Fibroblast of skin of abdomen (primary cell): Measurements from ENCODE around the gene RAB31.

Experiments
- DNase-seq: peaks from one replicate; pipeline ENCODE4 v3.0.0-alpha.2; 2013

Gene RAB31

GRCh38 chr18:9738266-9738969 lies 30.3 kb downstream of the RAB31 start:
- no peak for DNase-seq

- no peak for DNase-seq
Measured at GRCh38 chr18:9739516-9739915, 31.4 kb downstream of the RAB31 start.

GRCh38 chr18:9740071-9740470 lies 32.0 kb downstream of the RAB31 start:
- no peak for DNase-seq

DNA sequence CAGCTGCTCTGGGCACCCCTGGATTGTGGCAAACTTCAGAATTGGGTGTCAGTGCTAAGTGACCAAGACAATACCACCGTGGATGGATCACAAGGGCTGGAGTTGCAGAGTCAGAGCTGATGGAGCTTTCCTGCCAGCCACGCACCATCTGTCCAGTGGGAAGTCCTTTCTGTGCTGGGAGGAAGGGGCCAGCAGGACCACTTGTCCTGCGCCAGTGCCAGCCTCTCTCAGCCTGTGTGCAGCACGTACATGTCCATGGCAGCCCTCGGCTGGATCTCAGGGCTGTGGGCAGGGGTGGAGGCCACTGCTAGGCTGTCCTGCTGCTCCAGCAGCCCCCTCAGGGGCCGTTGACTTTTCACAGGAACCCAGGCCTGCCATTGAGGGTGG lies 33.3 kb downstream of the RAB31 start:
- no peak for DNase-seq

- peak; percentile 55 for DNase-seq
Measured at GRCh38 chr18:9741793-9742523, 33.9 kb downstream of the RAB31 start.

- DNase-seq, result no peak
Measured at GRCh38 chr18:9742524-9743131, 34.5 kb downstream of the RAB31 start.

GRCh38 chr18:9743200-9744016 lies 35.3 kb downstream of the RAB31 start:
- peak; percentile 90 for DNase-seq

DNA sequence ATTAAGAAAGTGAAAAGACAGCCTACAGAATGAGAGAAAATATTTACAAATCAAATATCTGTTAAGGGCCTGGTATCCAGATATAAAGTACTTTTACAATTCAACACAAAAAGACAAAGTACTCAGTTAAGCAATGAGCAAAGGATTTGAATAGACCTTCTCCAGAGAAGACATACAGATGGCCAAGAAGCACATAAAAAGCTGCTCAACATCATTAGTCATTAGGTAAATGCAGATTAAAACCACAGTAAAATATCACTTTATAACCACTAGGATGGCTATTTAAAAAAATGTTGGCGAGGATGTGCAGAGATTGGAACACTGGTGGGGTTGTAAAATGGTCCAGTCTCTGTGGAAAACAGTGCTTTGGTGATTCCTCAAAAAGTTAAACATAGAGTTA lies 38.9 kb downstream of the RAB31 start:
- DNase-seq, result no peak

GRCh38 chr18:9749611-9750010 lies 41.5 kb downstream of the RAB31 start:
- DNase-seq, result no peak

DNA sequence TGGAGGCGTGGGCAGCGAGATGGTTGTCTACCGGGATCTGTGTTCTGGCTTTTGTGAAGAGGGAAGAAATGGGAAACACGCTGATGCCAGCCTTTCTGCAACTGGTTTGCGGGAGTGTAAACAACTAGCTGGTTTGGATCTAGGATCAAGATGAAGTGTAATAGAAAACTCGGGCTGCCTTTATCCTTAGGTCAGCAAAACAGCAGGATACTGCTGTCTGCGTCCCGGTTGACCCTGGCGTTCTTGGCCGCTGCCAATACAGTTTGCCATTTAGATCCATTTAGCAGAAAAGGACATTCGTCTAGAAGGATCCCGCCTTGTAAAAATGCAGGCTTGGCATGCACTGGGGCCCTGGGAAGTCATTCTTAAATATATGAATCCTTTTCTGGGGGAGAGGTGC lies 42.0 kb downstream of the RAB31 start:
- DNase-seq, result no peak

GRCh38 chr18:9750606-9751304 lies 42.7 kb downstream of the RAB31 start:
- DNase-seq, result no peak

GRCh38 chr18:9751371-9752031 lies 43.4 kb downstream of the RAB31 start:
- DNase-seq, result no peak

DNA sequence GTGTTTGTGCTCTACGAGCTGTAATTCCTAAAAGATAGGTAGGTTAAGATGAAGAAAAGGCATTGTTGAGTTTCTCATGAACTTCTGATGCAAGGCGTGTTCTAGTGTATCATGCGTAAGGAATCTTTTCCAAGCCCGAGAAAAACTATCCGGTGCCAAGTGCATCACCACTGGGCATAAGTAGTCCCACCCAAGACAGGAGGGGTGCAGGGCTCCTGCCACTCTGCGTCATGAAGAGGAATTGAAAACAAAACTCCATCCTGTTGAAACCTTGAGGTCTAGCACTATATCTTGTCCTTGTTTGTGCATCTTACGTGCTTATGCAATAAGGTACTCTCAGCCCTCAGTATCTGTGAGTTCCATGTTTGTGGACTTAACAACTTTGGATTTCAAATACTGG lies 45.7 kb downstream of the RAB31 start:
- DNase-seq, result no peak

DNA sequence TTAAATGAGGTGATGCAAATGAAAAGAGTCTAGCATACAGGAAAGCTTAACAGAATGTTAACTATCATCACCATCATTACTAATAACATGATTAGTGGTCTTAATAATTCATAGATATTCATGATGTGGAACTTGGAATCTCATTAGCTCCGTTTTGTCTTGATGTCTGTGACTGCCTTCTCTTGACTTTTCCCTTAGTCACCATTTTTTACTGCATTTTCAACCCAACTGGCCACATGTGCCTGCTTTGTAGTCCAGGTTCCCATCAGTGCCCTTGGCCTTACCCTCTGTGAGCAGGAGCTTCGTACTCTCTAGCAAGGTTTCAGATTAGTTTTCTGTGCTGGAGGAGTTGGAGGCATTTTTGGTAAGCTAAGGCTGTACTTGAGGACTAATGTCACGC lies 47.0 kb downstream of the RAB31 start:
- DNase-seq, result no peak

GRCh38 chr18:9755615-9756014 lies 47.5 kb downstream of the RAB31 start:
- DNase-seq, result no peak

GRCh38 chr18:9756271-9756932 lies 48.3 kb downstream of the RAB31 start:
- no peak for DNase-seq

- DNase-seq, result peak; percentile 60
Measured at GRCh38 chr18:9756933-9757470, 48.9 kb downstream of the RAB31 start.

- DNase-seq, result peak; percentile 90
Measured at GRCh38 chr18:9757827-9758621, 49.9 kb downstream of the RAB31 start.

DNA sequence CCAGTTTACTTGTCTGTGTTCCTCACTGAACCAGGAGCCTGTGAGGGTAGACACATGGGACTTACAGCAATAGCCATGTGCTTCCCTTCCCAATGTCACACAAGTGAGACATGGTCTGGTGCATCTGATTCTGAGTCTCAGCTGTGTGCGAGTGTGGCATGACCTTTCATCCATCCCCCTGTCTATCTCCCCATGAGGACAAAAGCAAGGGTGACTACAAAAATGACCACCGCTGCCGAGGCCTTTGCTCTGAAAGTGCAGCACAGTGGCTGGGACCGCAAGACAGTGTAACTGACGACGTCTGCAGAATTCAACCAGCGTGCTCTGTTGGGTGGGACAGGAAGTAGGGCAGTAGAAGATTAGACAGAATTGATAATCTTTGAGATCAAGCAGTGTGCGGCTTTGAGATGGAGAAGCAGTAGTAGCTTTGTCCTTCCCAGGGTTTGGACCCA lies 50.5 kb downstream of the RAB31 start:
- DNase-seq, result no peak

DNA sequence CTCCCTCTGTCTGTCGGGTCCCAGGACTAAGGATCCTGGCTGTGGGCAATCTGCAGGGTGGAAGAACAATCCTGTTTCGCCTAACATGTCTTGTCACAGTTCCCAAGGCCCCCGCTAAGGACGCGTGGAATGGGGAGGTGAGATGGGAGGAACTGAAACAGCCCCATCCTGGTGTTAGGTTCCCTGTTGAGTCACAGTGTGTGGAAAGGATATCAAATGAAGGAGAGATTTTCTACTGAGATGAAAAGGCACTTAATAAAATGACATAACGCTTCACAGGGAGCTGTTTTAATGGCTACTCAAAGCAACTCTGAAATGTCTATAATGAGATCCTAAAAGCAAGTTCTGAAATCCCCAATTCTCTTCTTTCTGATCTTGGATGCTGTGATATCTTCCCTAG lies 52.5 kb downstream of the RAB31 start:
- DNase-seq, result no peak
